Measurements from ENCODE around the gene TMEM178A.

- no peak for TF ChIP-seq EZH2 (IDR thresholded peaks at IDR 0.05; ENCODE audit: borderline replicate concordance, low read depth, low read length, severe bottlenecking)
- TF ChIP-seq CTCF (IDR thresholded peaks at IDR 0.05; ENCODE audit: borderline replicate concordance, extremely low read depth, low read length, poor library complexity, severe bottlenecking): no peak
These were observed 51.4 kb downstream of the TMEM178A start for GRCh38 chr2:39717067-39717466.
